GM19395 (cell line): ENCODE measurements around the gene DIAPH3.
A peak's percentile ranks its signal among the peaks of the same experiment; 100 is the strongest.

Experiments
- ATAC-seq: cut with Tn5 transposase; IDR thresholded peaks from one replicate; pipeline ENCODE4 v1.9.1; 2021; ENCODE audit warnings: mild to moderate bottlenecking, moderate library complexity; ENCODE audit not compliant: unreplicated experiment

The DIAPH3 gene

DNA sequence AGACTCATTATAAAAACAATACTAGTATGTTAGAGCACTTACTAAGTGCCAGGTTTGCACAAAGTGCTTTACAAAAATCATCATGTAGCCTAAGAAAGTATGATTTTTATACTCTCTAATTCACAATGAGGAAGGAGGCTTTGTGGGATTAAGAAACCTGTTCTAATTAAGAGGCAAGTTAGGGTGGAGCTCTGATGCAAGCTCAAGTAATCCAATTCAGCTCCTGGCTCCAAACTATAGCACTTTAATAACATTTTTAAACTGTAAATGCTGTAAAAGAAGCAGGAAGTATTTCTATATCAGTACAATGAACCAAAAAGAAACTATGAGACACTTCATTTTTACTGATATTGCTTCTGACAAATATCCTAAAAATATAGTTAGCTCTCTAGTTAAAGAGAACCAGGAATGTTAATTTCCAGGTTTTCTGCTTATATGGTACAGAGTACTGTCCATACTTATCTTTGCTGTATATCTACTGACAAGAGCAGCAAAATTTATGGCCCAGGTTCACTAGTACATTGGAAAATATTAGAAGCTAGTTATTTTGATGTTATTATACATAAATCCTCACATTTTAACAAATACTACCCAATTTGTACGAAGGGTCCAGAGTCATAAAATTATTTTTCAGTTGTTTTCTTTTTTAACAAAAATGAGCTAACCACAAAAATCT lies 482.0 kb downstream of the DIAPH3 start:
- ATAC-seq, result no peak

- peak; percentile 65 for ATAC-seq
Measured at GRCh38 chr13:59680429-59681024, 483.2 kb downstream of the DIAPH3 start.

GRCh38 chr13:59679254-59679653 lies 484.5 kb downstream of the DIAPH3 start:
- no peak for ATAC-seq

DNA sequence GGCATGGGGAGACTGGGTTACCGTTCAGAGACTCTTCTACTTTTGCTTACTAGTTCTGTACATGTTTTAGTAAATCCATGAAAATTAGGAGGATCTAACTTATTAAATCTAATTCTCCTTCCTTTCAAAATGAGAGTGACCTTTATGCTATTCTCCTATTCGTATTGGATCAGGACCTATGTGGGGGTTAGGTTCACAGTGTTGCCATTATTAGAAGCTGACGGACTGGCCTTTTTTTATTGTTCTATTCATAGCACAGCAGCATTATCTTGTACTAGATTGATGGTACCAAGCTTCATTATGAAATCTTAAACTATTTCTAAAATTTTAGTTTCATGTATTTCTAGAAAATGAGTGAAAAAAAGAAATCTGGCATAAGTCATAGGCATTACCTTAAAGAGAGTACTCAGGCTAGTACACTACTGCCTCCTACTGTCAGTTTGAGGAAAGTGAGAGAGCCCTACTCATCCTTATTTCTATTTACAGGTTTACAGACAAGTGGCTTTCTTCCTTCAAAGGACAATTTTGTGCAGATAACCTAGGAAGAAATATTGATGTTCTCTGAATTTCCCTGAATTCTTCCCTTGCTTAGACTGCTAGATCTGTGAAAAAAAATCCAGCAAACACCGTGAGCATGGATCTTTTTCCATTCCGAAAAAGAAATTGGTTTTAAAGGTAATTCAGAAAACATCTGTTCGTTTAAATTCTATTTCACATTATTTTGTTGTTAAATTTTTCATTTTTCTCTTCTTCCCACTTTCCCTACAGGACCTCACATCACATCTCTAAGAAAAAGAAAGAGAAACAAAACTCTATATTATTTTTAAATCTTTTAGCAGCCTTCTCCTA lies 485.5 kb downstream of the DIAPH3 start:
- ATAC-seq, result peak; percentile 76

DNA sequence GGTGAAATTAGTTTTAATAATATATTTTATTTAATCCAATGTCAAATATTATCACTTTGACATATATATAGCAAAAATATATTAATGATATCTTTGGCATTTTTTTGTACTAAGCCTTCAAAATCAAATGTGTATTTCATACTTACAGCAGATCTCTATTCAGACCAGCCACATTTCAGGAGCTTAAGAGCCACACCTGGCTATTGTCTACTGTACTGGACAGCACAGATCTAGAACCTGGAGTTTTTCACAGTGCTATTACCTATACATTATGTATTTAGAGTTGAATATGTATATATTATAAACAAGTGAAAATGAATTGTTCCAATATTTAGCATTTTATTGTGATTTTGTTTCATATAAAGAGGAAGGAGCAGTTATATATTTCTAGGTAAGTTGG lies 486.3 kb downstream of the DIAPH3 start:
- ATAC-seq, result no peak

GRCh38 chr13:59674616-59675015 lies 489.1 kb downstream of the DIAPH3 start:
- peak; percentile 40 for ATAC-seq

GRCh38 chr13:59673286-59673685 lies 490.4 kb downstream of the DIAPH3 start:
- no peak for ATAC-seq

DNA sequence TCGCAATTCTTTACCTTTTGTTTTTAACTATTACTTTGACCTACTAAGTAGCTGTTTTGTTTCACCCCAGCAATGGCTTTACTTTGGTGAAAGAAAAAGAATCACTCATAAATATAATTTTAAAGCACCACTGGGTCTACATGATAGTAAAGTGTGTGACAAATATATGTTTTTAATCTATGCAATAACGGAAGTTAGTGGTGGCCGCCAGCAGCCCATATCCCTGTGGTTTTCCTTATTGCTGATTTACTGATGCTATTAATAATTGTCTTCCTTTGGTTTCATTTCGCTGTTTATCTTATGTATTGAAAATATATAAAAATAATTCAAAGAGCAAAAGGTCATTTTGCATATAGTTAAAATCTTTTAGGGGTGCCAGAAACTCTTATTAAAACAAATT lies 491.3 kb downstream of the DIAPH3 start:
- ATAC-seq, result no peak

GRCh38 chr13:59671881-59672280 lies 491.8 kb downstream of the DIAPH3 start:
- ATAC-seq, result no peak

DNA sequence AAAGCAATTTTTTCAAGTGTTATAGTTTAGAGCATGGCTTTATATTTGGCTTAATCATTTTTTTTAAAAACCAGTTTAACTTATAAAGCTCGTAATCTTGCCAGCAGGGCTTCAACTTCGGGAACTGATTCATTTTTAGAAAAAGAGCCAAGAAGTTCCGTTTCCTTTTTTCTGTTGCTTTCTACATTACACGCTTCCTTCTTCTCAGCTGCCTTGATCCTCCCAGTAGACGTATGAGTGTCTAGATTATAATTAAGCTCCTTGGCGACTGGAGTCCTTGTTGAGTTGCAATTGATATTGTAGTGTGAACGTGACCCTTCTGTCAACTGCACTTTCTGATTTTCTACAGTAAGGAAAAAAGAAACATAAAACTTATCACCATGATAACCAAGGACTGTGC lies 497.2 kb downstream of the DIAPH3 start:
- peak; percentile 69 for ATAC-seq

DNA sequence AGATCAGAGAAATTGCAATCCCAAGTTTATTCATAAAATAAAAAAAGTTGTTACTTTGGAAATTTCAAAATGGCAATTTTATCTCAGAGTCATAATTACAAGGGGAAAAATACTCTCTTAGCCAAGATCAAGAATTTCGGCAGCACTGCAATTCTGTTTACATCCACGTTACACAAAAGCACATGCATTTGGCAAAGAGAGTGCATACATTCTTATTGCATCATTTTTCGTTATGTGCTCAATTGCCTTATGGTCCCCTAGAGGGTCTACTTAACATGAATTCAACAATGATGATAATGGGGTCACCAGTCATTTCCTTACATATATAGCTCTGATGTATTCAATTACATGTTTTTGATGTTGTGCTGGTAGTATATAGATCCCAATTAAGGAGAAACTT lies 498.0 kb downstream of the DIAPH3 start:
- ATAC-seq, result no peak

DNA sequence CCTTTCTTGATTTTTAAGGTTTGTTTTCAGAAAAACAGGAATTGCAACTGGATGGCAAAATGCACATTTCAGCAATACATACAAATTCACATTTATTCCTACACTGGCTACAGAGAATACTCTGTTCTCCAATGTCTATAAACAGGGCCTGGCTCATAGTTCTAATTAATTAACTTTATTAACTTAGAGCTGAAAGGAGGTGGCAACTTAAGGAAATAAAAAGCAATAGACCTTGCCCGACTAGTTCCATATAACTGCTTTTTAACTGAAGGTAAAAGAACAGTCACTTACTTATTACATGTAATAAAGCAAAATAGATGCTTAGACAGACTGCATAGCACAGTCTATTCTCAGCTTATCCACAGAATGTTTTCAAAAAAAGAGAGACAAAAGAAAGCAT lies 498.5 kb downstream of the DIAPH3 start:
- ATAC-seq, result no peak

DNA sequence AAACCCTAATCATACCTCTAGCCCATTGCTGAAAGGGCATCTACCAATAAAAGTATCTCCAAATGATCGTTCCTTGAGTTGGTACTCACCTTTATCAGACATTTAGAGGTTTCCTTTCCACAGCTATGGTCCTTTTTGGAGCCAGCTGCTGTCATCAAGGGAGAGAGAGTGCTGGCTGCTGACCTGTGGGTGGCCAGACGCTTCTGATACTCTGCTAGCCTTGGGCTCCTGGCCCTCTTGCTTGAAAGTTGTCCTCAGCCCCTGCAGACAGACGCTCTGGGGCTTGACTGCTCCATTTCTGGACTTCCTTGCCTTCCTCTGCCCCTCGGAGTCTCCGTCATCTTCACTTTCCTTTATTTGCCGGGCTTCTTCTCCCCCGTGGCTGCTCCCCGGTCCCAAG lies 499.1 kb downstream of the DIAPH3 start:
- ATAC-seq, result no peak

GRCh38 chr13:59663707-59664106 lies 500.0 kb downstream of the DIAPH3 start:
- ATAC-seq, result no peak

GRCh38 chr13:59660582-59660981 lies 503.1 kb downstream of the DIAPH3 start:
- no peak for ATAC-seq

GRCh38 chr13:59659981-59660380 lies 503.7 kb downstream of the DIAPH3 start:
- ATAC-seq, result no peak

DNA sequence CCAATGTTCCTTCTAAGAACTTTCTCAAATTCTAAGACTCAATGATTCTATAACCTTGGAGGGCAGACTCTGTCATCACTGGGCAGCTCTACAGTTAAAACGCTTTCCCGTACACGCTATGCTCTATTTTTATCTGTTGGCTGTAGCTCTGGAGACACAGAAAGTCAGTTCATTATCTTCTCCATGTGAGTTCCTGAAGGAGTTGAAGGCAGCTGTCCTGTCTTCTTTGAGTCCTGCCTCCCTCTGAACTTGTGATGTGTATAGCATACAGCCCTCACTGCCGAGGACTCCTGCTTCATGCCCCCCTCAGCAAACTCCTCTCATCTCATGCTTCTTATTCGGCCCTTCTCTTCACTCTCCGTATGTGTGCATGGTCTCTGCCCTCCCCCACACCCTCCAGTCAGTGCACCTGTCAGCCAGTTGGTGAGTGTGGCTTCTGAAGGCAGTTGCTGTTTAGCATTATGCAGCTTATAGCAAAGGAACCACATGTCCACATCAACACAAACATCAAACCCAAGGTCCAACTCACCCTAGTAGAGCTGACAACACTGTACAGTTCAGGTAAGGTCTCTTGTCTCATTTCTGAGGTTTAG lies 504.9 kb downstream of the DIAPH3 start:
- ATAC-seq, result no peak

DNA sequence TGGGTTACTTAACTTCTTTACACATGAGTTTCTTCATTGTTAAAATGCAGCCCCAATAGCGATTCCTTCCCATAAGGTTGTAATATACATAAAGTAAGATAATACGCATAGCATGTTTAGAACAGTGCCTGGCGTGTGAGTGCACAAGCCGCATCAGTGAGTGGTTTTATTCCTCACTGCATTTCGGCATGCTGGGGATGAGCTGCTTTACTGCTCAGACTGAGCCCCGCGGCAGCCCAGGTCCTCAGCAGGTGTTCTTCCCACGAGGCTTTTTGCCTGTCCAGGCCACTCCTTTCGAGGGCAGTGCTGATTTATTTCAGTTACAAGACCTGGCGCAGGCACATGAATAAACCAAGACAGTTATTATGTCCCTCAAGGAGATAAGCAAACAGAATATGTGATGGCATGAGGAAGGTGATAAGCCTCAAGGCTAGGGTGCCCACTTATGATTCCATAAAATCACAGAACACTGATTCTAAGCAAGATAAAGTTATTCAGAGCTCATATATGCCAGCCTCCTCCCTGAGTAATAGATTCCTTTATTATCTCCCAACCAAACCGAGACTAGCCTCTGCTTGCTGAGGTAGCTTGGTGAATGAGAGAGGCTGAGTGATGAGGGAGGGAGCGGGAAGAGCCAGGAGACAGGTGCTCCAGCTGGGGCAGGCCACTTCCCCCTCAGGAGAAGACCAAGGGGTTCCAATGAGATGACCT lies 505.5 kb downstream of the DIAPH3 start:
- ATAC-seq, result no peak

DNA sequence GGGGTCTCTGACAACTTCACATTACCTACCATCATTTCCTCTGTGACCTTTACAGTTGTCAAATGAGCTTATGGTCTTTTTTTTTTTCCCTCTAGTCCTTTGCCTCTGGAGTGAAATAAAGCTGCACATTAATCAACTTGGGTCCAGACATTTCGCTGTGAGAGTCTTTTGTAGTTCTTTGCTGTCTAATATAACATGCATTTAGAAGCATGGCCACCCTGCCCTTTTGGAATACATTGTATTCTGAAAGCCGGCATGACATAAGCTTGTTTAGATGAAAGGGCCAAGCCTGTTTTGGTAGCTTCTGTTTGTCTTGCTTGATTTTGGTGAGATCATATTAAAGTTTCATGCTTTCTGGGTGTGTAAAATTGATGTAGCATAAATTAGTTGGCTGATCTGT lies 509.8 kb downstream of the DIAPH3 start:
- ATAC-seq, result no peak

- no peak for ATAC-seq
Measured at GRCh38 chr13:59651479-59651878, 512.2 kb downstream of the DIAPH3 start.
